ENCODE results near the gene RTEL1.

RTEL1 gene

DNA sequence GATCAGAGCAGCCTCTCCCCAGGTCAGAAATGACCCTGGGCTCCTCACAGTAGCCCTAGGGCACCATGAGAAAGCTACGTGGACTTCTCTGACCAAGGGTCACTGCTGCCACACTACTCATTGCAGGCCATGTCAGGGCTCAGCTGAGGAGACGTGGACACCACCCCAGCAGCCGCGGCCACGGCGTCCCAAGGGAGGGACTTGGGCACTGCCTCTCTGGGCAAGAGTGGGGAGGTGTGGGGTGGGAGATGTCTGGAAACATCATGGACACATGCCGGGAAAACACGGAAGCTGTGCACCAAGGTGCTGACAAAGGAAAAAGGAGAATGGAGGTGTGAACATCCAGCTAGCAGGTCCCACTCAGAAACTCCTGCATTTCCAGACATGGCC lies 40.2 kb upstream of the RTEL1 start:
- TF ChIP-seq, protein P1, sequence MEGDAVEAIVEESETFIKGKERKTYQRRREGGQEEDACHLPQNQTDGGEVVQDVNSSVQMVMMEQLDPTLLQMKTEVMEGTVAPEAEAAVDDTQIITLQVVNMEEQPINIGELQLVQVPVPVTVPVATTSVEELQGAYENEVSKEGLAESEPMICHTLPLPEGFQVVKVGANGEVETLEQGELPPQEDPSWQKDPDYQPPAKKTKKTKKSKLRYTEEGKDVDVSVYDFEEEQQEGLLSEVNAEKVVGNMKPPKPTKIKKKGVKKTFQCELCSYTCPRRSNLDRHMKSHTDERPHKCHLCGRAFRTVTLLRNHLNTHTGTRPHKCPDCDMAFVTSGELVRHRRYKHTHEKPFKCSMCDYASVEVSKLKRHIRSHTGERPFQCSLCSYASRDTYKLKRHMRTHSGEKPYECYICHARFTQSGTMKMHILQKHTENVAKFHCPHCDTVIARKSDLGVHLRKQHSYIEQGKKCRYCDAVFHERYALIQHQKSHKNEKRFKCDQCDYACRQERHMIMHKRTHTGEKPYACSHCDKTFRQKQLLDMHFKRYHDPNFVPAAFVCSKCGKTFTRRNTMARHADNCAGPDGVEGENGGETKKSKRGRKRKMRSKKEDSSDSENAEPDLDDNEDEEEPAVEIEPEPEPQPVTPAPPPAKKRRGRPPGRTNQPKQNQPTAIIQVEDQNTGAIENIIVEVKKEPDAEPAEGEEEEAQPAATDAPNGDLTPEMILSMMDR (IDR thresholded peaks at IDR 0.05; ENCODE audit: low read depth, low read length) = no peak
- no peak overlapping the region for H3K4me3 ChIP-seq (ENCODE audit: low read depth, low read length)

DNA sequence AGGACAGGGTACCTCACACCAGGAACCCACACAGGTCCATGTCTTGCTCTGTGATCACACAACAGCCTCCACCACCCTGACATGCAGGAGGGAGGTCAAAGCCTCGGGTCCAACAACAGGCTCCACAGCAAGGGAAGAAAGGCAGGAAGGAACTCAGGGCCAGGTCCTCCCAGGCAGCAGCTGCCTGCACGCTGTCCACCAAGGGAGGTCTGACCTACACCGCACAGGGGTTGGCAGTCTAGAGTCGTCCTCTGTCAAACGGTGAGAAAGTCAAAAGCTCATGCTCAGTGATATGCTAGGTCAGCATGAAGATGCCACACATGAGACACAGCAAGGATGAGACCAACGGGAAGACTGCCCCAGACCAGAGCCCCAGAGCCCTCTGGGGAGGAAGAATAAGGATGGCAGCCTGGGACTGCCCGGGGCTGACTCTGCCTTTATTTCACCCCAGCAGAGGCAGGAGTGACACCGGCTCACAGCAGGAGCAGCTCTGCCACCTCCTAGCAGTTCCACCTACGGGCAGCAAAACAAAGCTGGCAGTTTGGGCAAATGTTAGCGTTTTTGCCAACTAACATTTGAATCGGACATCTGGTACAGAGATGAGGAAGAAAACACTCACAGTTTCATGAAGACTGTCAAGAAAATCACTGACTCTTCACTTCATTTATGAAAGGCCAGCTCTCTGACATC lies 39.7 kb upstream of the RTEL1 start:
- H3K4me3 ChIP-seq (ENCODE audit: low read depth, low read length) = no peak overlapping the region
- TF ChIP-seq, protein P1 (IDR thresholded peaks at IDR 0.05; ENCODE audit: low read depth, low read length) = no peak

DNA sequence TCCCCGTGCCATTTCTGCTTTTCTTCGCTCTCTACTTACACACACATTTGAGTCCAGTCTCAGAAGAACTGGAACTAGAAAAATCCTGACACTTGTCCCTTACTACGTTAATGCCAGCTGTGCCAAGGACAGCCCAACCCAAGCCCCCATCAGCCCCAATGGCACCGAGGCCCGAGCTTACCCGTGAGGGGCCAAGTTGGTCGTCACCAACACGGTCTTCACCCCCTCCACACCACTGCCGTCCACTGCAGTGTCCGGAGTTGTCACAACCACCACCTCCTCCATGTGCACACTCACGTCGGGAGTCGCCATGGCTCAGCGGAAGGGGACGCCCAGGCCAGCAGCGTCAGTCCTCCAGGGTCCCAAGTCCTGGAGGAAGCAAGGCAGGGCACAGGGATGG lies 39.0 kb upstream of the RTEL1 start:
- H3K4me3 ChIP-seq (ENCODE audit: low read depth, low read length) = no peak overlapping the region
- TF ChIP-seq, protein P1 (IDR thresholded peaks at IDR 0.05; ENCODE audit: low read depth, low read length) = no peak

DNA sequence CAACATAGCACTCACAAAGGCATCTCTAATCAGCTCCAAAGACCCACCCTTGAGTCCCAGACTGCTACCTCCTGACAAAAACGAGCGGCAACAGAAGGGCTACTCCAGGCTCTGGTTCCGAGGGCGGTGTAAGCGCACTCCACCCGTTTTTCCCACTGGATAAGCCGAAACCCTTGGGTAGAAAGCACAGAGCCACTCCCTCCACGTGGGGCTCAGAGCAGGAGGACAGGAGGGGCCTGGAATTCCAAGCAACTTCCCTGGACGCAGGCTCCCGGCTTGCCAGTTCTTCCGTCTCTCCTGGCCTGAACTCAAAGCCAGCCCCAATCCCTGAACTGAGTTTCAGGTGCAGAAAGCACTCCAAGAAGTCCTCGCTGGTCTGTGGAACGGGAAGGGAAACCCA lies 38.6 kb upstream of the RTEL1 start:
- no peak overlapping the region for H3K4me3 ChIP-seq (ENCODE audit: low read depth, low read length)
- TF ChIP-seq, protein P1 (IDR thresholded peaks at IDR 0.05; ENCODE audit: low read depth, low read length) = no peak

DNA sequence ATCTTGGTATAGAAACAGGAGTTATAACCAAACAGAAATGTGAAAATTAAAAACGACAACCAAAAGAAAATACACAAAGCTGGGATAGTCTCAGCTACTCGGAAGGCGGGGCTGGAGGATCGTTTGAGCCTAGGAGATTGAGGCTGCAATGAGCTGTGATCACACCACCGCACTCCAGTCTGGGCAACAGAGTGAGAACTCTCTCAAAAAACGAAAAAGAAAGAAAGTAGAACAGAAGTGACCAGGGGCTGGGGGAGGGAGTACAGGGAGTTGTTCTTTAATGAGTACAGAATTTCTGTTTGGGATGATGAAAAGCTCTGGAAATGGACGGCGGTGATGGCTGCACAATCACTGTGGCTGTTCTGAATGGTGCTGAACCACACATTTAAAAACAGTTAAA lies 37.1 kb upstream of the RTEL1 start:
- H3K4me3 ChIP-seq (ENCODE audit: low read depth, low read length) = no peak overlapping the region
- TF ChIP-seq, protein P1 (IDR thresholded peaks at IDR 0.05; ENCODE audit: low read depth, low read length) = no peak

DNA sequence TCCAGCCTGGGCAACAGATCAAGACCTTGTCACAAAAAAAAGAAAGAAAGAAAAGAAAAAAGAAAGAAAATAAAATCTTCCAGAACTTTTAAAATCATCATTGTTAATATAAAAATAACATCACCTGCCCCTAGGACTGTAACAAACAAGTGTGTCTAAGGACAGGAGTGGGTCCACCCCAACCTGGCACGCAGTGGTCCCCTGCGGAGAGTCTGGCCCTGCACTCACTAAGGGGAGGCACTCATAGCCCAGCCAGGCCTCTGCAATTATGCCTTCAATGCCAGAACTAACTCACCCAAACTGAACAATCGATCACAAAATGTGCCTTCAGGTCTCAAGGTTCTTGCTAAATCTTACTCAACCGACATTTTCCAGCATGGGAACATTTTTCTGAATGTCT lies 36.0 kb upstream of the RTEL1 start:
- TF ChIP-seq, protein P1 (IDR thresholded peaks at IDR 0.05; ENCODE audit: low read depth, low read length) = no peak

DNA sequence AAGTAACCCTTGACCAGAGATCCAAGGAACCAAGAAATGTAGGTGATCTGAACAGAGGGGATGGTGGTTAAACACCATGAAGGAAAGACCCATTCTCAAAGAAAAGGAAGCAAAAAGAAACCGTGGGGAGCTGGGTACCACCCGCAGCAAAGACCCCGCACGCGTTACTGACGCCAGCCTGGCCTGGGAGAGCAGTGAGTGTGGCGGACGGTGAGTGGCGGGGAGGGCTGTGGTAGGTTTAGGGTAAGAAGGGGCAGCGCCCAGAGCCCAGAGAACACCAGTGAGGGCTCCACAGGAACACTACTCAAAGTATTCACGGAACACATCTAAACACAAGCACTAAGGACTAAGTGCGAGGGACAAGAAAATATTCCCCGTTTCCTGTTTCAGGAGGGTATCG lies 35.4 kb upstream of the RTEL1 start:
- TF ChIP-seq, protein P1 (IDR thresholded peaks at IDR 0.05; ENCODE audit: low read depth, low read length) = no peak
- no peak overlapping the region for H3K4me3 ChIP-seq (ENCODE audit: low read depth, low read length)

More for the DNA sequence above, 36.0 kb upstream of the RTEL1 start:
- no peak overlapping the region for H3K4me3 ChIP-seq (ENCODE audit: low read depth, low read length)
